HEK293 (cell line): ENCODE results near the gene SUMO1.

Experiments used
- CTCF ChIA-PET: fragments of 350-600 bp; formaldehyde crosslinking; extraction: SDS; loops from one replicate; lab custom pipeline; 2021; ENCODE audit warnings: antibody characterized with exemption; lab: Yijun Ruan, JAX
- POLR2A ChIA-PET: fragments of 300-600 bp; formaldehyde crosslinking; extraction: SDS; loops from one replicate; lab custom pipeline; 2020; ENCODE audit warnings: antibody characterized with exemption, inconsistent platforms; lab: Yijun Ruan, JAX
- H3K27ac ChIP-seq: fragments of 200-500 bp; sonication (Bioruptor generic); 2 replicates; pipeline ENCODE4 v1.5.1; 2014; ENCODE audit warnings: low read depth, low read length, control low read depth, inconsistent platforms; ENCODE audit errors: extremely low read depth
- H3K36me3 ChIP-seq, 2 experiments: fragments of 200-500 bp in 1 of 2; sonication (Bioruptor generic) in 1 of 2; 1 replicate in 1 of 2; 2 replicates in 1 of 2; pipeline ENCODE4 v1.5.1; 2014 to 2017; ENCODE audit warnings: inconsistent platforms in 2 of 2, low read length in 2 of 2; ENCODE audit not compliant: control insufficient read depth in 2 of 2, insufficient read depth in 1 of 2
- H3K4me1 ChIP-seq: fragments of 200-500 bp; sonication (Bioruptor generic); 2 replicates; pipeline ENCODE4 v1.5.1; 2014; ENCODE audit warnings: mild to moderate bottlenecking, low read length, inconsistent platforms; ENCODE audit not compliant: control insufficient read depth, insufficient read depth
- H3K4me3 ChIP-seq: 2 replicates; pipeline ENCODE4 v1.5.1; 2011; ENCODE audit warnings: low read depth, mild to moderate bottlenecking, control low read depth, low read length, moderate library complexity
- H3K9me3 ChIP-seq: fragments of 200-500 bp; sonication (Bioruptor generic); 2 replicates; pipeline ENCODE4 v1.5.1; 2014; ENCODE audit warnings: low read depth, low read length, inconsistent platforms; ENCODE audit not compliant: control insufficient read depth, insufficient read depth
- GLIS2 ChIP-seq: fragments of 450-650 bp; formaldehyde crosslinking; IDR thresholded peaks from 2 replicates; pipeline ENCODE4 v1.5.1; 2016; ENCODE audit warnings: missing biosample characterization, missing genetic modification characterization
- KLF1 ChIP-seq: fragments of 450-650 bp; formaldehyde crosslinking; IDR thresholded peaks from 2 replicates; pipeline ENCODE4 v1.5.1; 2016; ENCODE audit warnings: missing biosample characterization, missing genetic modification characterization
- KLF8 ChIP-seq: fragments of 450-650 bp; formaldehyde crosslinking; IDR thresholded peaks from 2 replicates; pipeline ENCODE4 v1.5.1; 2016; ENCODE audit warnings: missing biosample characterization, missing genetic modification characterization
- KLF9 ChIP-seq: fragments of 450-650 bp; formaldehyde crosslinking; IDR thresholded peaks from 2 replicates; pipeline ENCODE4 v1.5.1; 2016; ENCODE audit warnings: missing biosample characterization, missing genetic modification characterization, low read depth
- MYNN ChIP-seq: fragments of 450-650 bp; formaldehyde crosslinking; IDR thresholded peaks from 2 replicates; pipeline ENCODE4 v1.5.1; 2016; ENCODE audit warnings: missing biosample characterization, missing genetic modification characterization, borderline replicate concordance
- MZF1 ChIP-seq: fragments of 450-650 bp; formaldehyde crosslinking; IDR thresholded peaks from 2 replicates; pipeline ENCODE4 v1.5.1; 2017; ENCODE audit warnings: missing biosample characterization, missing genetic modification characterization, borderline replicate concordance
- OVOL3 ChIP-seq: fragments of 450-650 bp; formaldehyde crosslinking; IDR thresholded peaks from 2 replicates; pipeline ENCODE4 v1.5.1; 2016; ENCODE audit warnings: missing biosample characterization, missing genetic modification characterization
- PBX3 ChIP-seq: sonication (generic); formaldehyde crosslinking; IDR thresholded peaks from 2 replicates; pipeline ENCODE4 v1.8.1; 2022; ENCODE audit warnings: mild to moderate bottlenecking, moderate library complexity, missing genetic modification reagents
- SP2 ChIP-seq: fragments of 450-650 bp; formaldehyde crosslinking; IDR thresholded peaks from 2 replicates; pipeline ENCODE4 v1.5.1; 2016; ENCODE audit warnings: missing biosample characterization, missing genetic modification characterization
- SP3 ChIP-seq: fragments of 450-650 bp; formaldehyde crosslinking; IDR thresholded peaks from 2 replicates; pipeline ENCODE4 v1.5.1; 2016; ENCODE audit warnings: missing biosample characterization, missing genetic modification characterization
- ZBTB21 ChIP-seq: fragments of 450-650 bp; formaldehyde crosslinking; IDR thresholded peaks from 2 replicates; pipeline ENCODE4 v1.5.1; 2017; ENCODE audit warnings: missing biosample characterization, missing genetic modification characterization
- ZBTB8A ChIP-seq: fragments of 450-650 bp; formaldehyde crosslinking; IDR thresholded peaks from 2 replicates; pipeline ENCODE4 v1.5.1; 2016; ENCODE audit warnings: missing biosample characterization, missing genetic modification characterization
- ZEB2 ChIP-seq: fragments of 450-650 bp; formaldehyde crosslinking; IDR thresholded peaks from 2 replicates; pipeline ENCODE4 v1.5.1; 2016; ENCODE audit warnings: missing biosample characterization, missing genetic modification characterization
- ZFP3 ChIP-seq: fragments of 450-650 bp; formaldehyde crosslinking; IDR thresholded peaks from 2 replicates; pipeline ENCODE4 v1.5.1; 2016; ENCODE audit warnings: low read depth, missing biosample characterization, missing genetic modification characterization
- ZNF24 ChIP-seq: fragments of 450-650 bp; formaldehyde crosslinking; IDR thresholded peaks from 2 replicates; pipeline ENCODE4 v1.5.1; 2016; ENCODE audit warnings: missing biosample characterization, missing genetic modification characterization
- ZNF335 ChIP-seq: fragments of 450-650 bp; formaldehyde crosslinking; conservative IDR thresholded peaks from 2 replicates; pipeline ENCODE4 v1.5.1; 2016; ENCODE audit warnings: missing biosample characterization, missing genetic modification characterization
- ZNF341 ChIP-seq: fragments of 450-650 bp; formaldehyde crosslinking; IDR thresholded peaks from 2 replicates; pipeline ENCODE4; 2016; ENCODE audit warnings: low read depth, missing biosample characterization, missing genetic modification characterization
- ZNF394 ChIP-seq: fragments of 450-650 bp; formaldehyde crosslinking; IDR thresholded peaks from 2 replicates; pipeline ENCODE4 v1.5.1; 2016; ENCODE audit warnings: missing biosample characterization, missing genetic modification characterization, mild to moderate bottlenecking, moderate library complexity, borderline replicate concordance
- ZNF600 ChIP-seq: fragments of 450-650 bp; formaldehyde crosslinking; IDR thresholded peaks from 2 replicates; pipeline ENCODE4 v1.5.1; 2016; ENCODE audit warnings: missing biosample characterization, missing genetic modification characterization
- ZNF76 ChIP-seq: fragments of 450-650 bp; formaldehyde crosslinking; IDR thresholded peaks from 2 replicates; pipeline ENCODE4; 2016; ENCODE audit warnings: low read depth, missing biosample characterization, missing genetic modification characterization, borderline replicate concordance
- ZNF843 ChIP-seq: fragments of 450-650 bp; formaldehyde crosslinking; IDR thresholded peaks from 2 replicates; pipeline ENCODE4 v1.5.1; 2016; ENCODE audit warnings: missing biosample characterization, missing genetic modification characterization
- ZSCAN30 ChIP-seq: fragments of 450-650 bp; IDR thresholded peaks from 2 replicates; pipeline ENCODE4 v1.5.1; 2018; ENCODE audit warnings: missing biosample characterization, mild to moderate bottlenecking, missing genetic modification characterization, moderate library complexity
- TF ChIP-seq, protein P1 (sequence below): fragments of 450-650 bp; formaldehyde crosslinking; IDR thresholded peaks from 2 replicates; pipeline ENCODE4 v1.5.1; 2016; ENCODE audit warnings: missing biosample characterization, missing genetic modification characterization
- TF ChIP-seq, protein P2 (sequence below): fragments of 450-650 bp; formaldehyde crosslinking; IDR thresholded peaks from 2 replicates; pipeline ENCODE4 v1.5.1; 2016; ENCODE audit warnings: missing biosample characterization, missing genetic modification characterization
- TF ChIP-seq, protein P3 (sequence below): fragments of 450-650 bp; formaldehyde crosslinking; IDR thresholded peaks from 2 replicates; pipeline ENCODE4 v1.5.1; 2017; ENCODE audit warnings: missing biosample characterization, missing genetic modification characterization
- TF ChIP-seq, protein P4 (sequence below): fragments of 450-650 bp; formaldehyde crosslinking; IDR thresholded peaks from 2 replicates; pipeline ENCODE4 v1.5.1; 2017; ENCODE audit warnings: missing biosample characterization, missing genetic modification characterization

Gene SUMO1

DNA sequence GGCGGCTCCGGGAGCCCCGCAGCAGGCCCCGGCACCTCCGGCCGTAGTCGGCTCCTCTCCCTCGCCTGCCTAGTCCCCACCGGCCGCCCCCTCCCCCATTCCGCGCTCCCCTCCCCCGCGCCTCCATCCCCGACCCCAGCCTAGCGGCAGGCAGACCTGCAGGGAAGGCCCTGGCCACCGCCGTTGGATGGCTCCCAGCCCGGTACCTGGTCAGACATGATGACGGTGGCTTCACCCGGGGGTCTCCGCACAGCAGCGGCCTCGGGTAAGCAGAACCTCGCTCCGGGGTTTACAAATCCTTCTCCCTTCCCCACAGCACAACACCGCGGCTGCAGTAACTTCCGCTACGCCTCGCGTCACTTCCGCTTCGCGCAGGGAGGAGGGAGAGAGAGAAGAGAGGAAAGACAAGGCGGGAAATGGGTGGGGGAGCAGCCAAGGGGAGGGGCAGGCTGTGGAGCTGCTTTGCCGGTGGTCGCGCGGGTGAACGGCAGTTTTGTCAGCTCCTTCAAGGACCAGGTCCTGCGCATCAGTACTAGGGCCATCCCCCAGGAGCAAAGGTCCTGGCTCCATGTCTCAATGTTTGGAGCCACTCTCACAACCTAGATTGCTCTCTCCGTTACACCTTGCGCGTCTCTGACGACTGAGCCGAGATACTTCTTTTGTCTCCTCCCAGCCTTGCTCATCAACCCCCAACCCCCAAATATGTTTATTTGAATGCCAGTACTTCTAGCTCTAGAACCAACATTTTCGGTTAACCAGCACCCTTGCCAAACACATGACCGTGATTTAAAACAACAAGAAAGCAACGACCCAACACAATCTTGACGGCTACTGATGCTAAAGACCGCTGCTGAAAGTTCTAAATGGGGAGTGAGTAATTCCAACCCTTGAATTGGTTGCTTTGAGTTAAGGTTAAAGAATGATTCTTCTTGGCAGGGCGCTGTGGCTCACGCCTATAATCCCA lies at the start of gene SUMO1:
SUMO1 (minus strand) TSS at position 364 of the 964 bp plus-strand sequence; CDS start at position 218, 146 bp downstream.
- Histone ChIP-seq H3K4me1 (peaks cover 6% of the 10 kb centered on the region), H3K27ac (peak within 1 kb of the TSS; percentile 84), H3K9me3 (no peaks in the 10 kb centered on the region), H3K36me3 (peaks cover 0 to 3% of the 10 kb centered on the region in 2 experiments; a peak in 2 of 3 replicates), H3K4me3 (peak within 1 kb of the TSS; percentile 90)
- POLR2A ChIA-PET = interaction anchor here (0.7 to 1.0 kb wide), 6 partner anchors 17 to 458 kb away, joined by 3 to 4 read pairs (median 3); partner anchors contain the start of gene ALS2
- CTCF ChIA-PET = interaction anchor here (0.7 to 0.9 kb wide), 2 partner anchors 9 to 378 kb away, joined by 3 read pairs; no protein-coding TSS in a partner anchor
- TF ChIP-seq PBX3 (CRISPR knock-in tag) = peak; percentile 53; the same call in 1 of the 2 replicates
- TF ChIP-seq, protein P1, sequence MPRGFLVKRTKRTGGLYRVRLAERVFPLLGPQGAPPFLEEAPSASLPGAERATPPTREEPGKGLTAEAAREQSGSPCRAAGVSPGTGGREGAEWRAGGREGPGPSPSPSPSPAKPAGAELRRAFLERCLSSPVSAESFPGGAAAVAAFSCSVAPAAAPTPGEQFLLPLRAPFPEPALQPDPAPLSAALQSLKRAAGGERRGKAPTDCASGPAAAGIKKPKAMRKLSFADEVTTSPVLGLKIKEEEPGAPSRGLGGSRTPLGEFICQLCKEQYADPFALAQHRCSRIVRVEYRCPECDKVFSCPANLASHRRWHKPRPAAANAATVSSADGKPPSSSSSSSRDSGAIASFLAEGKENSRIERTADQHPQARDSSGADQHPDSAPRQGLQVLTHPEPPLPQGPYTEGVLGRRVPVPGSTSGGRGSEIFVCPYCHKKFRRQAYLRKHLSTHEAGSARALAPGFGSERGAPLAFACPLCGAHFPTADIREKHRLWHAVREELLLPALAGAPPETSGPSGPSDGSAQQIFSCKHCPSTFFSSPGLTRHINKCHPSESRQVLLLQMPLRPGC (tag by site-specific recombination) = 0 out of 2 replicates have a peak, but pooled peaks have one; percentile 25
- no peak for TF ChIP-seq ZNF843 (tag by site-specific recombination)
- TF ChIP-seq ZBTB21 (tag by site-specific recombination) = peak; percentile 57; the same call in 1 of the 2 replicates
- TF ChIP-seq ZNF24 (tag by site-specific recombination) = peak; percentile 54; the same call in 1 of the 2 replicates
- TF ChIP-seq ZNF394 (tag by site-specific recombination) = peak; percentile 49; the same call in 1 of the 2 replicates
- TF ChIP-seq MYNN (tag by site-specific recombination) = no peak
- 0 out of 2 replicates have a peak, but pooled peaks have one; percentile 43 for TF ChIP-seq ZEB2 (tag by site-specific recombination)
- TF ChIP-seq ZNF76 (tag by site-specific recombination) = peak; percentile 43; the same call in 1 of the 2 replicates
- TF ChIP-seq KLF8 (tag by site-specific recombination) = peak; percentile 45; the same call in 1 of the 2 replicates
- 0 out of 2 replicates have a peak, but pooled peaks have one; percentile 17 for TF ChIP-seq KLF1
- no peak for TF ChIP-seq ZBTB8A
- TF ChIP-seq OVOL3 (tag by site-specific recombination) = no peak
- 0 out of 2 replicates have a peak, but pooled peaks have one; percentile 49 for TF ChIP-seq ZSCAN30 (tag by site-specific recombination)
- TF ChIP-seq ZNF600 (tag by site-specific recombination) = peak; percentile 35; the same call in 1 of the 2 replicates
- peak; percentile 63 for TF ChIP-seq SP3 (tag by site-specific recombination)
- TF ChIP-seq KLF9 (tag by site-specific recombination) = peak; percentile 54; the same call in 1 of the 2 replicates
- no peak for TF ChIP-seq ZFP3 (tag by site-specific recombination)
- TF ChIP-seq, protein P2, sequence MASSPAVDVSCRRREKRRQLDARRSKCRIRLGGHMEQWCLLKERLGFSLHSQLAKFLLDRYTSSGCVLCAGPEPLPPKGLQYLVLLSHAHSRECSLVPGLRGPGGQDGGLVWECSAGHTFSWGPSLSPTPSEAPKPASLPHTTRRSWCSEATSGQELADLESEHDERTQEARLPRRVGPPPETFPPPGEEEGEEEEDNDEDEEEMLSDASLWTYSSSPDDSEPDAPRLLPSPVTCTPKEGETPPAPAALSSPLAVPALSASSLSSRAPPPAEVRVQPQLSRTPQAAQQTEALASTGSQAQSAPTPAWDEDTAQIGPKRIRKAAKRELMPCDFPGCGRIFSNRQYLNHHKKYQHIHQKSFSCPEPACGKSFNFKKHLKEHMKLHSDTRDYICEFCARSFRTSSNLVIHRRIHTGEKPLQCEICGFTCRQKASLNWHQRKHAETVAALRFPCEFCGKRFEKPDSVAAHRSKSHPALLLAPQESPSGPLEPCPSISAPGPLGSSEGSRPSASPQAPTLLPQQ (tag by site-specific recombination) = peak; percentile 42; the same call in 1 of the 2 replicates
- TF ChIP-seq SP2 (tag by site-specific recombination) = peak; percentile 79
- peak; percentile 68 for TF ChIP-seq ZNF335 (tag by site-specific recombination)
- TF ChIP-seq, protein P3, sequence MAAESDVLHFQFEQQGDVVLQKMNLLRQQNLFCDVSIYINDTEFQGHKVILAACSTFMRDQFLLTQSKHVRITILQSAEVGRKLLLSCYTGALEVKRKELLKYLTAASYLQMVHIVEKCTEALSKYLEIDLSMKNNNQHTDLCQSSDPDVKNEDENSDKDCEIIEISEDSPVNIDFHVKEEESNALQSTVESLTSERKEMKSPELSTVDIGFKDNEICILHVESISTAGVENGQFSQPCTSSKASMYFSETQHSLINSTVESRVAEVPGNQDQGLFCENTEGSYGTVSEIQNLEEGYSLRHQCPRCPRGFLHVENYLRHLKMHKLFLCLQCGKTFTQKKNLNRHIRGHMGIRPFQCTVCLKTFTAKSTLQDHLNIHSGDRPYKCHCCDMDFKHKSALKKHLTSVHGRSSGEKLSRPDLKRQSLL (tag by site-specific recombination) = peak; percentile 53; the same call in 1 of the 2 replicates
- TF ChIP-seq ZNF341 (tag by site-specific recombination) = 0 out of 2 replicates have a peak, but pooled peaks have one; percentile 25
- 0 out of 2 replicates have a peak, but pooled peaks have one; percentile 51 for TF ChIP-seq MZF1
- TF ChIP-seq, protein P4, sequence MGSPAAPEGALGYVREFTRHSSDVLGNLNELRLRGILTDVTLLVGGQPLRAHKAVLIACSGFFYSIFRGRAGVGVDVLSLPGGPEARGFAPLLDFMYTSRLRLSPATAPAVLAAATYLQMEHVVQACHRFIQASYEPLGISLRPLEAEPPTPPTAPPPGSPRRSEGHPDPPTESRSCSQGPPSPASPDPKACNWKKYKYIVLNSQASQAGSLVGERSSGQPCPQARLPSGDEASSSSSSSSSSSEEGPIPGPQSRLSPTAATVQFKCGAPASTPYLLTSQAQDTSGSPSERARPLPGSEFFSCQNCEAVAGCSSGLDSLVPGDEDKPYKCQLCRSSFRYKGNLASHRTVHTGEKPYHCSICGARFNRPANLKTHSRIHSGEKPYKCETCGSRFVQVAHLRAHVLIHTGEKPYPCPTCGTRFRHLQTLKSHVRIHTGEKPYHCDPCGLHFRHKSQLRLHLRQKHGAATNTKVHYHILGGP = no peak
- TF ChIP-seq GLIS2 (tag by site-specific recombination) = peak; percentile 32; the same call in 1 of the 2 replicates
